T1000 (cell line): ENCODE data around the gene CYLD.
A peak's percentile ranks its signal among the peaks of the same experiment; 100 is the strongest.

Source experiments
- DNase-seq: peaks from one replicate; lab custom pipeline; 2025; ENCODE audit warnings: mixed read lengths; lab: John Stamatoyannopoulos, UW

The CYLD gene

GRCh38 chr16:50741781-50742575 lies at the start of gene CYLD:
TSS of gene CYLD (plus strand) at chr16:50742086. CDS start at chr16:50749699, 7,613 bp downstream.
- peak; percentile 95 for DNase-seq

GRCh38 chr16:50692644-50692998 lies 49.3 kb upstream of the CYLD start:
- no peak for DNase-seq

- DNase-seq, result no peak
Observed at GRCh38 chr16:50692999-50693781, 48.7 kb upstream of the CYLD start, which contains the start of gene NOD2. TSS of gene NOD2 (plus strand) at chr16:50693606. CDS start at chr16:50699496, 5,890 bp downstream.

- DNase-seq, result no peak
Observed at GRCh38 chr16:50694206-50694605, 47.7 kb upstream of the CYLD start.

DNA sequence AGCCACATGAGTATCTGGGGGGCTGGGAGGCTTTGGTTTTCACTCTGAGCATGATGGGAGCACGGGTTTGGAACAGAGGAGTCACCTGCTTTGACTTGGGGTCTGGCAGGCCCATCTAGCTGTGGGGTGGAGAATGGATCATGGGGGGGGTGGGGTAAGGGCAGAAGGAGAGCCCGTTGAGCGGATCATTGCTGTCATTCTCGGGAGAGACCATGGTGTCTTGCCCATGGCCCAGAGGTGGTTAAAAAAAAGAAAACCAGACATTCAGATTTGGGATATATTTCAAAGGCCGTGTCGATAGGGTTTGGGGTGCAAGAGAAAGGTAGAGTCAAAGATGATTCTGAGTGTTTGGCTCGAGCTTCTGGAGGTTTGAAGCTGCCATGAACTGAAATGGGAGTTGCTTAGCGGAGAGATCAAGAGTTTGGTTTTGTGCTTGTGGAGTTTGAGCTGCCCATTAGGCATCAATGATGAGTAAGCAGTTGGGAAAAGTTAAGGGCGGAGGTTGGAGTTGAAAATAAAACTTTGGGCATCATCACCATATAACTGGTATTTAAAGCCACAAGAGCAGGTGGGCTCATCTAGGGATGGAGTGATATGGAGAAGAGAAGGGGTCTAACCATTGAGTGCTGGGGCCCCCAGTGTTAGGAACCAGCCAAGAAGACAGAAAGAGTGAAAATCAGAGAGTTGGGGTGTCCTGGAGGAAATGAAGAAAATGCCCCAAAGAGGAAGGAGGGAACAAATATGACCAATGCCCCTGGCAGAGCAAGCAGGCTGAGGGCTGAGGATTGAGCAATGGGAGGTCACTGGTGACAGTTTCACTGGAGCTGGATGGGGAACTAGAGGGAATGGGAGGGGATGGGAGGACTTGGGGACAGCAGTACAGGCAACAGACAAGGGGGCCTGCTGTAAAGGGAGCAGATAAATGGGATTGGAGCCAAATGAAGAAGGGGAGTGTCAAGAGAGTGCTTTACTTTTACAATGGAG lies 46.6 kb upstream of the CYLD start:
- DNase-seq, result no peak

DNA sequence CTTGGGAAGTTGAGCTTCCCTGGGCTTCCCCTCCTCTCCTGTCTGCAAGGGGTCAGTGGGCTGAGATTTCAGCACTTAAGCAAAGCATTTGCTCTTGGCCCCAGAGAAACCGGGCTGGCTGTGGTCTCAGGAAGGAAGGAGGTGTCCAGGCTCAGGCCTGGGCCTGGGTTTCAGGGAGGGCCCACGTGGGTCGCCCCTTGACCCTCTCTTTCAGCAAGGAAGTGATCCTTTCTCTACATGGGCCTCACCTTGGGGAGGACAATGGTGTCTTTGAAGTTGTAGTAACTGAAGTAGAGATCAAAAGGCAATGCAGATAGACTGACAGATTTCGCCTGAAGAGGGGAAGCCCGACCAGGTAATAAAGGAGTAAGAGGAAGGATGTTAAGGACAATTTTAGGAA lies 45.8 kb upstream of the CYLD start:
- no peak for DNase-seq

GRCh38 chr16:50696575-50697420 lies 45.1 kb upstream of the CYLD start:
- no peak for DNase-seq

- no peak for DNase-seq
Observed at GRCh38 chr16:50697421-50697715, 44.5 kb upstream of the CYLD start.

DNA sequence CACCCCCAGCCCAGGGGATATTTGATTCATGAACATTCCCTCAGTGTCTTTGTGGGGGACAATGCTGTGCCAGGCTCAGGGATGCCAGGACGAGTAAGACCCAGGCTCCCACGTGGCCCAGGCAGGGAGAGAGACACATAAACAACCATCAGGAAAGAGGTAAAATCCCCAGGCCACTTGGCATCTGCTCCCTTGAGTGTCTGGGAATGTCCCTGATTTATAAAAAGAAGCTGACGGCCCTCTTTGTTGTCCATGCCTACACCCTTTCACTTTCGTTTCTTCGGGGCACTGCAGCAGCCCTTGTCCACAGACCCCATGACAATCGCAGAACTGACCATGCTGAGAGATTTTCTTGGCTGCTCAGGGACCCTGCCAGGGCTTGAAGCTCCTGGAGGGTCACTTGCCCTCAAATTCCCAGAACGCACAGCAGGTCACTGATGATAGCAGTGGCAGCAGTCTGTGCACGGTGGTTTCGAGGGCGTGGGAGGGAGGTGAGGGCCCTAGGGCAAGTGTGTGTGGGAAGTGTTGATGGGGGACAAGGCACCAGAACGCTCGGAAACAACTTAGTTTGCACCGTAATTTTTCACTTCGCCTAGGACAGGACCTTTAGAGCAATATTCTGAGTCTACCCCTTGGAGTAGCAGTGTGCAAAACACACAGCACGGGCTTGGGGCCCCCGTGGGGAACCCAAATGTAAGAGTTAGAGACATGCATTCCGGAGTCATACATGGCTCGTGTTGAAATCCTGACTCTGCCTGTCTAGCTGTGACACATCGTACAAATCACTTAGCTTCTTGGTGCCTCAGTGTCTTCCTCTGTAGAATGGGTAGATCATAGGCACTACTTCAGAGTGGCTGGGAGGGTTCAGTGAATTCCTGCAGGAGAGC lies 43.8 kb upstream of the CYLD start:
- no peak for DNase-seq

DNA sequence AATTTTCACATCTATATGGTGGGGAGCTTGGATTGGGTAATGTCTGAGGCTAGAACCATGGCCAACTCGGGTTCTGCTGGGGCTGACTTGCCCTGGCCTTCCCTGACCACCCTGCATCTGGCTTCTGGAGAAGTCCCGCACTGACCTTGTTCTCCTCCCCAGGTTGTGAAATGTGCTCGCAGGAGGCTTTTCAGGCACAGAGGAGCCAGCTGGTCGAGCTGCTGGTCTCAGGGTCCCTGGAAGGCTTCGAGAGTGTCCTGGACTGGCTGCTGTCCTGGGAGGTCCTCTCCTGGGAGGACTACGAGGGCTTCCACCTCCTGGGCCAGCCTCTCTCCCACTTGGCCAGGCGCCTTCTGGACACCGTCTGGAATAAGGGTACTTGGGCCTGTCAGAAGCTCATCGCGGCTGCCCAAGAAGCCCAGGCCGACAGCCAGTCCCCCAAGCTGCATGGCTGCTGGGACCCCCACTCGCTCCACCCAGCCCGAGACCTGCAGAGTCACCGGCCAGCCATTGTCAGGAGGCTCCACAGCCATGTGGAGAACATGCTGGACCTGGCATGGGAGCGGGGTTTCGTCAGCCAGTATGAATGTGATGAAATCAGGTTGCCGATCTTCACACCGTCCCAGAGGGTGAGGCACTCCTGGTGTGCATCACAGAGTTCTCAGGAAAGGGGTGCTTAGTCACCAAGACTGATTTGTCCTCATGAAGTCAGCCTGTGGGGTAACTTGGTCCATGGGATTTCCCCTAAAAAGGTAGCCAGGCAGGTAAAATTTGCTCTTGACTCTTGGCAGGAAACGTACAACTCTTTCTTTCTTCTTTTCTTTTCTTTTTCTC lies 42.3 kb upstream of the CYLD start:
- no peak for DNase-seq

GRCh38 chr16:50702725-50703124 lies 39.2 kb upstream of the CYLD start:
- no peak for DNase-seq

GRCh38 chr16:50704245-50704644 lies 37.6 kb upstream of the CYLD start:
- no peak for DNase-seq

DNA sequence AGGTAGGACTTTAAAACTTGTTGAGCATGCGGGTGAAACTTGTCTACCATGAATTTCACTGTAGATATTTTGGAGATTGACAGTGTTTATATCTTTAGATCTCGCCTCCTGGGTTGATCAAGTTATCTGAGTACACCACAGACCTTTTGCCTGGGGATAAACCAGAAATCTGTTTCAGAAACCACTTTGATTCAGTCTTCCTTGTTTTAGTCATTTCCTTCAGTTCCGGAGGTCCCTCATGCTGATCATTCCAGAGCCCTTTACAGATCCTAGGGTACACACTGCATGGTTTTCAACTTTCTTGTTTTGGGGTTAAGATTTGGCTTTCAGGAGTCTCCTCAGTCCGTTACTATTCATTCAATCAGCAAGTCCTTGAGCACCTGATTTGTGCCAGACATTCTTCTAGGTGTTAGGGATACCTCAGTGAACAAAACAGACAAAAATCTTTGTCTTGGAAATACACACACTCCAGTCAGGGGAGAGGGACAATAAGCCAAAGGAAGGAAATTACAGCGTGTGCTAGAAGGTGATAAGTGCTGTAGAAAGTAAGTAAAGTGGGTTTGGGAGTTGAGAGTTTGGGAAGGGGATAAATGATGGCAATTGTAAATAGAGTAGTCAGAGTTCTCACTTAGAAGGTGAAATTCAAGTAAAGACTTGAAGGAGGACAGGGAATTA lies 36.3 kb upstream of the CYLD start:
- no peak for DNase-seq

DNA sequence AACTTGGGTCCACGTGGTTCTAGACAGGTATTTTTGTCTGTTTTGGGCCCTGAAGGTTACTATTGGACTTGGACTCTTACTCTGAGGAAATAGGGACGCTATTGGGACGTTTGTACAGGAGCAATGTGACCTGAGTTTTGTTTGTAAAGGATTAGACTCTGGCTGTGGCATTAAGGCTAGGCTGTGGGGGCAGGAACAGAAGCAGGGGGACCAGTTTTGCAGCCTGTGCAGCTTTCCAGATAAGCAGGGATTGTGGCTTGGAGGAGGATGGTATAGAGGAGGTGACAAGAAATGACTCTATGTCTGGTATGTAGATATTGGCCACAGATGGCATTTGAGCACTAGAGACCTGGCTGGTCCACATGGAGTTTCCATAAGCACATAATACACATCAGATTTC lies 35.6 kb upstream of the CYLD start:
- DNase-seq, result no peak

DNA sequence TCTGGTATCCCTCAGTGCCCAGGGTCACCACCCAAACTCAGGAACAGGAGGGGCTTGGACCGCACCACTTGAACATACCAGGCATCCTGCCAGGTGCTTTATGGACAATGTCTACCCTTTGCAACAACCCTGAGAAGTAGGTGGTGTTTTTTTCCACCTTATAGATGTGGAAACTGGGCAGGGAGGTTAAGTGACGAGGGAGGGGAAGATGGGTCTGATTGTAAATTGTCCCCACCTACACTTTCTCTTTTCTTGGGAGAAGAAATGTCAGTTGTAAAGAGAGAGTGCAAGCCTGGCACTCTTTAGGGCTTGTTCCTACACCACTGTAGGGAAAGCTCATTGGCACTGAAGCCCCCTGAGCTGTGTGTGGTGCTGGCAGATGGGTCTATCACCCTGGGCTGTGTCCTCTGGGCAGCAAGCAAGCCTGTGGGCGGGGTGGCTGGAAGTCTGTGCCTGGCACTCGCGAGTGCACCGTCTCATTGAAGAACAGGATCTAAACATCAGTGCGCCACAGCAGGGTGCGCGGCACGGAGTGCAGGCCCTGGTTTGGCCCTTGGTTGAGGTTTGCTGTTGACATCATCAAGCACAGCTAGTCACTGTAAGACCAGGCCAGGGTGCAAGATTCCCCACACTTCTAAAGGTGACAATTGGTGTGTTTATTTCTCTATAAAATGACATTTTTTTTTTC lies 33.4 kb upstream of the CYLD start:
- DNase-seq, result no peak

- no peak for DNase-seq
Observed at GRCh38 chr16:50709061-50709684, 32.7 kb upstream of the CYLD start.

DNA sequence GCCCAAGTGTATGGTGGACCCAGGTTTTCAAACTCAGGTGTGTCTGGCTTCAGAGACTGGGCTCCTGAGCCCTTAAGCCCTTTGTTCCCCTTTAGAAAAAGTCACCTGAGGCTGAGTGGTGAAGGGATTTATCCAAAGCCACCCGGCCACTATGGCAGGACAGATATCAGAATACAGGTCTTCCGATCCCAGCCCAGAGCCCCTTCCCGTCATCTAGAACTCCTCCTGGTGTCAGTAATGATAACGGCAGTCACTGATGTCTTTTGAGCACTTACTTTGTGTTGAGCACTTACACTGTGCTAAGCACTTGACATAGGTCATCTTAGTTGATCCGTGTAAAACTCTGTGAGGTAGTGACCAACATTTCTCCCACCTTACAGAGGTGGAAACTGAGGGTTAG lies 31.9 kb upstream of the CYLD start:
- DNase-seq, result no peak

DNA sequence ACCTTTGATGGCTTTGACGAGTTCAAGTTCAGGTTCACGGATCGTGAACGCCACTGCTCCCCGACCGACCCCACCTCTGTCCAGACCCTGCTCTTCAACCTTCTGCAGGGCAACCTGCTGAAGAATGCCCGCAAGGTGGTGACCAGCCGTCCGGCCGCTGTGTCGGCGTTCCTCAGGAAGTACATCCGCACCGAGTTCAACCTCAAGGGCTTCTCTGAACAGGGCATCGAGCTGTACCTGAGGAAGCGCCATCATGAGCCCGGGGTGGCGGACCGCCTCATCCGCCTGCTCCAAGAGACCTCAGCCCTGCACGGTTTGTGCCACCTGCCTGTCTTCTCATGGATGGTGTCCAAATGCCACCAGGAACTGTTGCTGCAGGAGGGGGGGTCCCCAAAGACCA lies 30.8 kb upstream of the CYLD start:
- no peak for DNase-seq
